HCT116 (cell line): ENCODE results near the gene DIP2C.

Experiments used
- EGR1 ChIP-seq: IDR thresholded peaks from 2 replicates; pipeline ENCODE4 v1.6.1; 2012; ENCODE audit warnings: low read depth
- EZH2 ChIP-seq: fragments of 200-600 bp; sonication (generic); IDR thresholded peaks from 2 replicates; pipeline ENCODE4 v1.6.1; 2017; ENCODE audit warnings: antibody characterized with exemption, mixed run types
- EZH2phosphoT487 ChIP-seq: fragments of 200-600 bp; IDR thresholded peaks from 2 replicates; pipeline ENCODE4 v1.6.1; 2018; ENCODE audit warnings: antibody characterized with exemption, borderline replicate concordance
- JUND ChIP-seq: IDR thresholded peaks from 2 replicates; pipeline ENCODE4 v1.6.1; 2012
- RAD21 ChIP-seq: IDR thresholded peaks from 2 replicates; pipeline ENCODE4 v1.6.1; 2012; ENCODE audit warnings: low read depth, mild to moderate bottlenecking
- SP1 ChIP-seq: IDR thresholded peaks from 2 replicates; pipeline ENCODE4 v1.6.1; 2012; ENCODE audit warnings: low read depth
- ZFX ChIP-seq: fragments of 450-650 bp; IDR thresholded peaks from 2 replicates; pipeline ENCODE4 v1.6.1; 2017
- TF ChIP-seq, protein P1 (sequence below), 3 experiments: fragments of 200-600 bp in 1 of 3; sonication (generic) in 1 of 3; IDR thresholded peaks in 2 of 3; conservative IDR thresholded peaks in 1 of 3; 2 replicates each; pipeline ENCODE4 v1.5.1; 2012 to 2017; ENCODE audit warnings: low read depth in 2 of 3, low read length in 2 of 3, antibody characterized with exemption in 1 of 3, borderline replicate concordance in 1 of 3, control low read depth in 1 of 3, mild to moderate bottlenecking in 1 of 3, mixed read lengths in 1 of 3, mixed run types in 1 of 3, moderate library complexity in 1 of 3; ENCODE audit not compliant: insufficient read depth in 1 of 3
- TF ChIP-seq, protein P2 (sequence below): IDR thresholded peaks from 2 replicates; pipeline ENCODE4 v1.6.1; 2012; ENCODE audit warnings: low read depth

DNA sequence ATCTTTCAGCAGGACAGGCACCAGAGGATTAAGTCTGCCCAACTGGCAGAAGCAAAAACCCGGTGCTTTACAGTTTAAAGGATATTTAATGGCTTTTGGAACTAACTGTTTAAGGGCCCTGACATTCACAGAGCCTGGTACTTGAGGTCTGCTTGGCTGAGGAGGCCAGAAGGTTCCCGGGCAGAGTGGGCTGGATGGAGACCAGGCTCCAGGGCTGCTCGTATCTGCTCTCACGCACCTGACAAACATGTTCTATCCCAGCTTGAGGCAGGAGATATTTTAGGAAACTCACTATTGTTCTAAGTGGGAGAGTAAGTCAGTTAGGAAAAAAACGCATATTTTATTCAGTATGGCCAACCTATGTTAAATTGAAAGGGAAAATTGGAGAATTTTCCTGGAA lies 410.8 kb downstream of the DIP2C start:
- TF ChIP-seq EGR1 (no peak), RAD21 (no peak), EZH2 (no peak), EZH2phosphoT487 (no peak), SP1 (no peak), JUND (no peak), ZFX (no peak)
- TF ChIP-seq, protein P1, sequence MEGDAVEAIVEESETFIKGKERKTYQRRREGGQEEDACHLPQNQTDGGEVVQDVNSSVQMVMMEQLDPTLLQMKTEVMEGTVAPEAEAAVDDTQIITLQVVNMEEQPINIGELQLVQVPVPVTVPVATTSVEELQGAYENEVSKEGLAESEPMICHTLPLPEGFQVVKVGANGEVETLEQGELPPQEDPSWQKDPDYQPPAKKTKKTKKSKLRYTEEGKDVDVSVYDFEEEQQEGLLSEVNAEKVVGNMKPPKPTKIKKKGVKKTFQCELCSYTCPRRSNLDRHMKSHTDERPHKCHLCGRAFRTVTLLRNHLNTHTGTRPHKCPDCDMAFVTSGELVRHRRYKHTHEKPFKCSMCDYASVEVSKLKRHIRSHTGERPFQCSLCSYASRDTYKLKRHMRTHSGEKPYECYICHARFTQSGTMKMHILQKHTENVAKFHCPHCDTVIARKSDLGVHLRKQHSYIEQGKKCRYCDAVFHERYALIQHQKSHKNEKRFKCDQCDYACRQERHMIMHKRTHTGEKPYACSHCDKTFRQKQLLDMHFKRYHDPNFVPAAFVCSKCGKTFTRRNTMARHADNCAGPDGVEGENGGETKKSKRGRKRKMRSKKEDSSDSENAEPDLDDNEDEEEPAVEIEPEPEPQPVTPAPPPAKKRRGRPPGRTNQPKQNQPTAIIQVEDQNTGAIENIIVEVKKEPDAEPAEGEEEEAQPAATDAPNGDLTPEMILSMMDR (IDR thresholded peaks at IDR 0.05 in 2 of 3, conservative IDR thresholded peaks at IDR 0.05 in 1 of 3; ENCODE audit: borderline replicate concordance in 1 of 3, insufficient read depth in 1 of 3, low read depth in 2 of 3, low read length in 2 of 3) = no peak
- TF ChIP-seq, protein P2, sequence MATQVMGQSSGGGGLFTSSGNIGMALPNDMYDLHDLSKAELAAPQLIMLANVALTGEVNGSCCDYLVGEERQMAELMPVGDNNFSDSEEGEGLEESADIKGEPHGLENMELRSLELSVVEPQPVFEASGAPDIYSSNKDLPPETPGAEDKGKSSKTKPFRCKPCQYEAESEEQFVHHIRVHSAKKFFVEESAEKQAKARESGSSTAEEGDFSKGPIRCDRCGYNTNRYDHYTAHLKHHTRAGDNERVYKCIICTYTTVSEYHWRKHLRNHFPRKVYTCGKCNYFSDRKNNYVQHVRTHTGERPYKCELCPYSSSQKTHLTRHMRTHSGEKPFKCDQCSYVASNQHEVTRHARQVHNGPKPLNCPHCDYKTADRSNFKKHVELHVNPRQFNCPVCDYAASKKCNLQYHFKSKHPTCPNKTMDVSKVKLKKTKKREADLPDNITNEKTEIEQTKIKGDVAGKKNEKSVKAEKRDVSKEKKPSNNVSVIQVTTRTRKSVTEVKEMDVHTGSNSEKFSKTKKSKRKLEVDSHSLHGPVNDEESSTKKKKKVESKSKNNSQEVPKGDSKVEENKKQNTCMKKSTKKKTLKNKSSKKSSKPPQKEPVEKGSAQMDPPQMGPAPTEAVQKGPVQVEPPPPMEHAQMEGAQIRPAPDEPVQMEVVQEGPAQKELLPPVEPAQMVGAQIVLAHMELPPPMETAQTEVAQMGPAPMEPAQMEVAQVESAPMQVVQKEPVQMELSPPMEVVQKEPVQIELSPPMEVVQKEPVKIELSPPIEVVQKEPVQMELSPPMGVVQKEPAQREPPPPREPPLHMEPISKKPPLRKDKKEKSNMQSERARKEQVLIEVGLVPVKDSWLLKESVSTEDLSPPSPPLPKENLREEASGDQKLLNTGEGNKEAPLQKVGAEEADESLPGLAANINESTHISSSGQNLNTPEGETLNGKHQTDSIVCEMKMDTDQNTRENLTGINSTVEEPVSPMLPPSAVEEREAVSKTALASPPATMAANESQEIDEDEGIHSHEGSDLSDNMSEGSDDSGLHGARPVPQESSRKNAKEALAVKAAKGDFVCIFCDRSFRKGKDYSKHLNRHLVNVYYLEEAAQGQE = no peak
